HG03097 (cell line): ENCODE data around the gene SGMS1.

Source experiments
- ATAC-seq: cut with Tn5 transposase; IDR thresholded peaks from one replicate; pipeline ENCODE4 v1.9.1; 2021; ENCODE audit not compliant: unreplicated experiment, low FRiP score

SGMS1 gene

GRCh38 chr10:50407076-50407801 lies 216.5 kb downstream of the SGMS1 start:
- no peak for ATAC-seq

- ATAC-seq, result no peak
Observed at GRCh38 chr10:50406457-50407070, 217.2 kb downstream of the SGMS1 start.

DNA sequence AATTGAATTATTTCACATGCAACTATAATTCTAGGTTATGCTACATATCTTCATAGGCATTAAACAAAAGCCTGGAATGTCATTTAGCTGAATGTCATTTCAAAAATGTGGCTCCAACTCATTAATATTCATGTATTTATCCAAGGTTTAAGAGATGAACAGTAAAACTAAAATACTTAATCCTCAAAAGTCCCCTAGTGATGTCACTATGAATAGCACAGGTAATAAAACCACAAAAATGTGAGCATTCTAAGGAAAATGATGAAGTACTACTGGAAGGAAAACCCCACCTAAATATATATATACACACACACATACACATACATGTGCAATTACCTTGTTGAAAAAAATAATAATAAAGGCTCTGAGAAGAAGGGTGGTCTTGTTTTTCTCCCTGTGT lies 218.0 kb downstream of the SGMS1 start:
- no peak for ATAC-seq

GRCh38 chr10:50404021-50404773 lies 219.6 kb downstream of the SGMS1 start:
- no peak for ATAC-seq

DNA sequence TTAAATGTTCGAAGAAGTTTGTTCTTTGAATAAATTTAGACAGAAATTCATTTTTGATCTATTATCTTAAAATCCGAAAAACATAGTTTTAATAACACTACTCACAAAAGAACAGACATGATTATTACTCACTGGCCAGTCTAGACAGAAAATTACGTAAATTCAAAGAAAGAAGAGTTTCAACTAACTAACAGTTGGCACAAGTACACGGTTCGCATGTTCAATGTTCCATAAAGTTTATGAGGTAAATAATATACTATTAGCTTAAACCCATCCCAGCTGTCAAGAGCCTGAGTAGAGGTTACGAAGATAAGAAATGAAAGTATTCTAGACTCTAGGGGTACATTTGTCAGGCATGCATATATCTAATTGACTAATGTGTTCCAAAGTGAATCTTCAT lies 220.7 kb downstream of the SGMS1 start:
- ATAC-seq, result no peak

DNA sequence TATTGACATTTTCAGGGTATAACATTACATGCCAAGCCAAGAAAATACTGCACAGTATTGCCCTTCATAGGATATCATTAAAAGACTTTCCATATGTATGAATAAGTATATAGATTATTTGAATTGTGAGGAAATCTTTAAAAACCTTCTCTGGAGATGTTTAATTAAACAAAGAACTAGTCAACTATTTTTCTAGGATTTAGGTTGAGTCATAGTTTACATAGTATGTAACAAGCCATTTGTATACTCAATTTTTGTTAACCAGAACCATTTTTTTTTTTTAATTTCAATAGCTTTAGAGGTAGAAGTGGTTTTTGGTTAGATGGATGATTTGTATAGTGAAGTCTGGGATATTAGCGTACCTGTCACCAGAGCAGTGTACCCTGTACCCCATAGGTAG lies 221.3 kb downstream of the SGMS1 start:
- ATAC-seq, result no peak

DNA sequence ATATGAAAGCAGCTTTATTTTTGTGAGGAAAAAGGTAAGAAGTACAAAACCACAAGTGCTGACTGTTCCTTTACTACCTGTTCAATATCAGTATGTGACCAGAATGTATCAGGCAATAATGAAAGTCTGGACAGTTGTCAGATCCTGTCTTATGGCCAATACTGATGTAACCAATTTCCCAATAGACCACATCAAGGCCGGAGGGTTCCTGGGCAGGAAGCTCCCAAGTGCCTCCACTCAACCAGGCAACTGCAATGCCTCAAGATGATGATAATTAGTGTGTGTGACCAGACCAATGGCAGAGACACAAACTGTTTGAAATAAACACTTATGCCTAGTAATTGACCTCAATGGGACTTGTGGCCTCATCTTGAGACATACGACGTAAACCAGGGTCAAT lies 223.1 kb downstream of the SGMS1 start:
- ATAC-seq, result no peak

- no peak for ATAC-seq
Observed at GRCh38 chr10:50398823-50399222, 224.9 kb downstream of the SGMS1 start.

DNA sequence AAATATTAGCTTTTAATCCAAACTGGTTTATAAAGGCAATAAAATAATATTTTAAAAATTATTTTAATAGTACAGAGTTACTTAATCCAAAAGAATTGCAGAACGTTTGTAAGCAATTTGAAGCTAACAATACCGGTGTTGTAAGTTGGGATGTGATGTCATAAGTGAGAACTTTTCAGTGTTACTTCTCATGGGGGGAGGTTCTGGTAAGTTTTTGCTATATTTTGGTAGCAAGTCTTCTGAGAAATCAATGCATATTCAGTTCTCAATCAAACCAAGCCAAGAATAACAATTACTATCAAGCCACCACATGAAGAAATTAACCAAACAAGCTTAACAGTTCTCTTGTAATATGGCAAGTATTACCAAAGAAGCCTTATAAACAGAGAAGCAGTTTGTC lies 225.4 kb downstream of the SGMS1 start:
- no peak for ATAC-seq

- ATAC-seq, result no peak
Observed at GRCh38 chr10:50397312-50398140, 226.2 kb downstream of the SGMS1 start.

GRCh38 chr10:50396491-50397311 lies 227.1 kb downstream of the SGMS1 start:
- no peak for ATAC-seq

GRCh38 chr10:50395851-50396250 lies 227.9 kb downstream of the SGMS1 start:
- ATAC-seq, result no peak

DNA sequence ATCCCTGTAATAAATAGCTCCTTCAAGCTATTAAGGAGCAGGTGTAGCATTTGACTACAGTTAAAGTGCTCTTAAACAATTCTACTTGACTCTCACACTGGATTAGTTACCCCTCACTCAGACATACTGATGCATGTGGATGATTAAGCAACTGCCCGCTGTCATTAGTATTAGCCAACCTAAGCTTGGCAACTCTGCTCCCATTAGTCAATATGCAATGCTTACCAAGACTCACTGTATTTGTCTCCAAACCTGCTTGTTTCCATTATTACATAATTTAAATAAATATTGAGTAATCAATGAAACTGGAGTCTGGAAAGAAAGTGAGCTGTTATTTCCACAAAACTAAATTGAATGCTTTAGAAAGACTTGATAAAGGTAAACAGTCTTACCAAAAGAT lies 228.5 kb downstream of the SGMS1 start:
- no peak for ATAC-seq

DNA sequence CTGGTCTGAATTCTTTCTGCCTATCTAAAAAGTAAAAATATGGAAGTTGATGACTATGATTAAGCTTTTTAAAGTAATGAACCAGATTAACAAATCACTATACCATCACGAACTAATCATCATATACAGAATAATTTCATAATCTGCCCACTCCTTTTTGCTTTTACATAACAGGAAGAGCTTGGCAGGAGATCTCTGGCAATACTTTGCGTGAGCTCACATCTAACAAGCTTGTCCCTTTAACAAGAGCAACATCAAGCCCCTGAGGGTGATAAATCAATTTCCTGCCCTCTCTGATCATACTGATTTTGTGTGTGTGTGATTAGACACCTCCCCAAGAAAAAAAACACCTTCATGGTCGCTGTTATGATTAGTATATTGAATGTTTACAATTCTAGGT lies 228.9 kb downstream of the SGMS1 start:
- ATAC-seq, result no peak

DNA sequence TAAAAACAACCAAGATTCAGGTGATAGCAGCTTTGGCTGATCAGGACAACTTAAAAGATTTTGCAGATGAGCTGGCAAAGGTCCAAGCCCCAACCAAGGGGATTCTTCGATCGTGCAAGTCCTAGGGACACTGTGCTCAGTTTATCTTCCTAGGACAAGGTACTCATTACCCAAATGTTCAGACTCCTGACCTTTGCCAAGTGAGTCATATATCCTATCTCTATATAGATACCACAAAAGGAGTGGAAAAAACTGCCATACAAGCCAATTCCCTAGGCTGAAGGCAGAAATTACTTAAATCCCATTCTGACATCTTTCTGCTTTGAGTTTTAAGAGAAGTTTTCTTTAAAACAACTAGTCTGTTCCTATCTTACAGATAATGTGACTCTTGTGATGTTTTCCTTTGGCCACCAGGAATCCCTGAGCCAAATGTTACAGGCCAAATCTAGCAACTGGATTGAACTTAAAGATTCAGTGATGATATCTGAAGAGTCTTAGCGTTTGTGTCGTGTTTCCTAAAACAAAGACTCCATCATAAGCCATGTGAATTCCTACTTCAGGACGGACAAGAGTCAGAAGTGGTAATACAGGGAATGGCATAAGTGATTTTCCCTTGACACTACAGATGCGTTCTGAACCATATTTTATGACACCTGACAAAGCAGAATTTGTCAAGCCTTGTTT lies 229.8 kb downstream of the SGMS1 start:
- ATAC-seq, result no peak

DNA sequence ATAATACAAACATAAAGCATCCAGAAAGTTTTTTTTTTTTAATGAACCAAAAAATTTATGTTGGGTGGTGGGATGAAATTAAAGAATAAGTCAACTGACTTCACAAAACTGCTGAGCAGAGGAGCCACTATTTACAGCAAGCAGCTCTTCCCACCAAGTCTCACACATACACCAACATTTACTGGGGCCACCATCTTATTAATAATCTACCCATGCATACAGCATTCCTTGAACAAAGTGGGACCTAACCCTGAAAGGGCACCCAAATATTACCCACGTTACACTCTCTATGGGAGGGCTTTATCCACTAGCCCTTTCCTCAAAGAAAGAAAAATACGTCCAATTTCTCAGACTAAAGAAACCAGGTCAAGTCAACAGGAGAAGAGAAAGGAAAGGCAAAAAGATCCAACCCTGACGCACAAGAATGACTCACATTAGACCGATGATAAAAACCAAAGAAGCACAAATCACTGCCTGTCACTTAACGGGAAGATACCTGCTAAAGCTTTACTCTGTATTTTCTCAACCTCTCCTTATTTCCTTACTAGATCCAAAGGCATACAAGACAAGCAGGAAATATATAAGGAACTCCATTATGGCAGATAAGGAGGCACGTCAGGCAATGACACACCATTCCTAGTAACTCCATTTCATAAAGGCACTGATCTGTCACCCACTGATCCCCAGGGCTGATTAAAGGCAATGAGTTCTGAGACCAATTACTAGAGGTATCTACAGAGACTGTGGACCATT lies 230.6 kb downstream of the SGMS1 start:
- no peak for ATAC-seq

DNA sequence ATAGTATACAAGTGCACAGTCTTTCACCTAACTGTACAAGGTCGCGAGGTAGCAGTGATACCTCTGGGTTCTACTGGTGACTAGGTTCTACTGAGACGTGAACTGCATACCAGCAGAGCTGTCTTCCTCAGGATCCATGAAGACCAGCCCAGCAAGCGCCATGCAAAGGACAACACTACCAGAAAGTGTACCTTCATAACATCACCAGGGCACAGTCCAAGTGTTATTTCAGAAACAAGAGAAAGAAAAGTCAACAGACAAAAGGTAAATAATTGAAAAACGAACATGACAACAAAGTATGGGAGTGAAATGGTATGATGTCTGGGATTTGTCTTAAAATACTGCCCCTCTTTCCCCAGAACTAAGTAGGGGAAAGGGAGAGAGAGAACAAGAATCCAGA lies 231.3 kb downstream of the SGMS1 start:
- no peak for ATAC-seq

GRCh38 chr10:50390302-50390701 lies 233.5 kb downstream of the SGMS1 start:
- ATAC-seq, result no peak

GRCh38 chr10:50388181-50388580 lies 235.6 kb downstream of the SGMS1 start:
- ATAC-seq, result no peak
